HUDEP-2 (cell line): ENCODE measurements around the gene BMERB1.
A peak's percentile ranks its signal among the peaks of the same experiment; 100 is the strongest.
"Not testable (repeated sequence)": the region's sequence is repeated elsewhere in the genome, so short reads cannot be mapped to it uniquely, and the experiment has no call there.

ENCODE experiments used
- DNase-seq, 76 experiments: peaks; one replicate each; lab custom pipeline; 2025; ENCODE audit not compliant: unreplicated experiment in 76 of 76; lab: John Stamatoyannopoulos, UW

The BMERB1 gene

DNA sequence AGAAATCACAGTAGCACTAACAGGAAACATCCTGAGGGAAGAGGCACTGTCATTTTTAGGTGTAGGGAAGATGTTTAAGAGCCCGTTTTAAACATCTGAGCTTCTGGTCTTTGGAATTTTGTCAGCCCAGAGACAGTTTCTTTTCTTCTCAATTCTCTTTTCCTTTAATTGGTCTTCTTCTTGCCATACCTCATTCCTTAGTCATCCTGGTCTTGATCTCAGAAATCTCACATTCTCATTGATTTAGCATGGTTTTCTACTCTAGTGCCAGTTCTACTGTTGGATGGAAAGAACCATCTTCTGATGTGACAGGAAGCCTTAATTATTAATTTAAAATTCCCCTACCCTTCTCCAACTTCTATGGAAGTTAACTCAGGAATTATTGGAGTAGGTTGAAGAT lies 25.4 kb downstream of the BMERB1 start:
- DNase-seq = no peak

DNA sequence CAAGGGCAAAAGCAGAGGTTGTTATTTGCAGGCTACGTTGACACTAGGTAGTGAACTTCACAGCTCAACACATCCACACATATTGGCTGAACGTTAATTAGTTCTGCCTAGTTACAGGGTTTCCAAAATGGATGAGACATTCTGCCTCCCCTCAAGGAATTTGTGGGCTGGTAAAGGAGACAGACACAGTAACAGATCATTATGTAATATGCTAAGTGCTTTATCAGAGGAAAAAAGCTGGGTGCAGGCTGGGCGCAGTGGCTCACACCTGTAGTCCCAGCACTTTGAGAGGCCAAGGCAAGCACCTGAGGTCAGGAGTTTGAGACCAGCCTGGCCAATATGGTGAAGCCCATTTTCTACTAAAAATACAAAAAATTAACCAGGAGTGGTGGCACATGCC lies 26.2 kb downstream of the BMERB1 start:
- DNase-seq = no peak

DNA sequence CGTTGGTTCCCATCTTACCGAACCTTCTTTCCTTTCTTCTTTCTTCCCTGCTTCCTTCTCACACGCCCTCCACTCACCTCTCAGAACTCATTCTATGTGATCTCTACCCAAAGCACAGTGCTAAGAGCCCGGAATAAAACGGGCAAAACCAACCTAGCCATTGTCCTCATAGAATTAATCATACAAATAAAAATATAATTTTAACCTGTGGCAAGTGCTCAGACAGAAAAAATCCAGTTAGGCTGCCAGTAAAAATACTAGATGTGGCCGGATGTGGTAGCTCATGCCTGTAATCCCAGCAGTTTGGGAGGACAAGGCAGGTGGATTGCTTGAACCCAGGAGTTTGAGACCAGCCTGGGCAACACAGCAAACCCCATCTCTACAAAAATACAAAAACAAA lies 27.0 kb downstream of the BMERB1 start:
- no peak for DNase-seq

DNA sequence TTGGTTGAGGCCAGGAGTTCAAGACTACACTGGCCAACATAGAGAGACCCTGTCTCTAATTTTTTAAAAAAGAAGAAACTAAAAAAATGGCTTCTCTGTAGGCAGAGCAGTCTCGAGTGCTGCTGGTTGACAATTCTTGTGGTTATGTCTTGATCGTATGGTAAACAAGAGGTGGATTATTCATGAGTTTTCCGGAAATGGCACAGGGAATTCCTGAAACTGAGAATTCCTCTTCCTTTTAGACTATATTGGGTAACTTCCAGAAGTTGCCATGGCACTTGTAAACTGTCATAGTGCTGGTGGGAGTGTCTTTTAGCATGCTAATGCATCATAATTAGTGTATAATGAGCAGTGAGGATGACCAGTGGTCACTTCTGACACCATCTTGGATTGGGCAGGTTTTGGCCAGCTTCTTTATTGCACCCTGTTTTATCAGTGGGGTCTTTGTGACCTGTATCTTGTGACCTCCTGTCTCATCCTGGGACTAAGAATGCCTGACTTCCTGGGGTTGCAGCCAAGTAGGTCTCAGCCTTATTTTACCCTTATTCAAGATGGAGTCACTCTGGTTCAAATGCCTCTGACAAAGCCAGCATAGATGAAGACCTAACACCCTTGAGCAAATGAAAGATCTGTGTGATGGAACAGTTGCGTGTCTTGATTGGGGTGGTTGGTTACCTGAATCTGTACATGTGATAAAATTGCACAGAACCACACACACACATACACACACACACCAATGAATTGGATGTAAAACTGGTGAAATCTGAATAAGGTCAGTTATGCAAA lies 30.2 kb downstream of the BMERB1 start:
- DNase-seq = no peak

DNA sequence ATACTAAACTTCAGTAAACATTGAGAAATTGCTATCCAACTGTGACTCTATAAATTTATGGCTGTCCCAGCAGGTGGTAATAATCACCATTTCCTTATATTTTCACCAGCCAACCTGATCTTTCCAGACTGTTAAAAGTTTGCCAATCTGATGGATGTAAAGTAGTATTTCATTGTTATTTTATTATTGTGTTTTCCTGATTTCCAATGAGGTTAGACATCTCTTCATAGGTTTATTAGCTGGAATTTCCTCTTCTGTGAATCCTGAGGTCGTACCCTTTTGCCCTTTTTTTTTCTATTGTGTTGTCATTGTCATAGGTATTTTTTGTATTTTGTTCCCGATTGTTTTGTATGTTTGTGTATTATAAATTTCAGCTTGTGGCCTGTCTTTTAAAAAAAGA lies 31.7 kb downstream of the BMERB1 start:
- DNase-seq = no peak

DNA sequence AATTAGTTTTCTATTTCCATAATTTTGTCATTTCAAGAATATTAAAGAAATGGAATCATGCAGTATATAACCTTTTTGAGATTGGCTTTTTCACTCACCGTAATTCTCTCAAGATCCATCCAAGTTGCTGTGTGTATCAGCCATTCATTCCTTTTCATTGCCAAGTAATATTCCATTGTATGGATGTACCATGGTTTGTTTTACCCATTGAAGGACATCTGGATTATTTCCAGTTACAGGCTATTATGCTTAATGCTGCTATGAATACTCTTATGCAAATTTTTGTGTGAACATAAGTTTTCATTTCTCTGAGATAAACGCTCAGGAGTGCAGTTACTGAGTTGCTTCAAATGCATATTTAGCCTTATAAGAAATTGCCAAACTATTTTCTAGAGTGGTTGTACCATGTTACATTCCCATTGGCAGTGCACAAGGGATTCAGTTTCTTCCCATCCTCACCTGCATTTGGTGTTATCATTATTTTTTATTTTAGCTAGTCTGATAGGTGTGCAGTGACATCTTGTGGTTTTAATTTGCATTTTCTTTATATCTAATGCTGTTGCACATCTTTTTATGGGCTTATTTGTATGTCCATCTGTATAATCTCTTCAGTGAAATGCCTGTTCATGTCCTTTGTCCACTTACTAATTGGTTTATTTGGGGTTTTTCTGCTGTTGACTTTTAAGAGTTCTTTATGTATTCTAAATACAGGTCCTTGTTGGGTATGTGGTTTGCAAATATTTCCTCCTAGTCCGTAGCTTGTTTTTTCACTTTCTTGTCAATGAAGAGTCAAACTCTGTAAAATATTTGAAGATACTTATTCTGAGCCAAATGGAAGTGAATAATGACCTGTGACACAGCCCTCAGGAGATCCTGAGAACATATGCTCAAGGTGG lies 32.7 kb downstream of the BMERB1 start:
- DNase-seq = peak in 5 of 76 experiments; percentile 0 to 30 (median 10)

DNA sequence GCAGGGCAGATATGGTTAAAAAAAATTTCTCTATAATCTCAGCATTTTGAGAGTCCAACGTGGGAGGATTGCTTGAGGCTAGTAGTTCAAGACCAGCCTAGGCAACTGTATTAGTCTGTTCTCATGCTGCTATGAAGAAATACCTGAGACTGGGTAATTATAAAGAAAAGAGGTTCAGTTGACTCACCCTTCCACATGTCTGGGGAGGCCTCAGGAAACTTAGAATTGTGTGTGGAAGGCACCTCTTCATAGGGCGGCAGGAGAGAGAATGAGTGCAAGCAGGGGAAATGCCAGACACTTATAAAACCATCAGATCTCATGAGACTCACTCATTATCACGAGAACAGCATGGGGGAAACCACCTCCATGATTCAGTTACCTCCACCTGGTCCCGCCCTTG lies 42.6 kb downstream of the BMERB1 start:
- DNase-seq = not testable (repeated sequence)

DNA sequence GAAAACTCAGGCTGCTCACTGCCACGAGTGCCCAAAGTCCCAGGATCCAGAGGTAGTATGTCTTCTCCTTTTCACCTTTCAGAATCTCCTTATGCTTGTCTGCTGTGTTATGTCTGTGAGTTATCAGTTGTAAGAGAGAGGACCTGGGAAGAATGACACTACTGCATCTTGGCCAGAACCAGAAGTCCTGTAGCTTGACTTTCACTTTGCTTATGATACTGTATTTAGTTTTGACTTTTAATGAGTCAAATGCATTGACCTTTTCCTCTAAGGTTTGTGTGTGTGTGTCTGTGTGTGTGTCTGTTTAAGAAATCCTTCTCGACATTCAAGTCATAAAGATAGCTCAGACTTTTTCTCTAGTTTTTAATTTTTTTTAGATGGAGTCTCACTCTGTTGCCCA lies 43.4 kb downstream of the BMERB1 start:
- DNase-seq = no peak

DNA sequence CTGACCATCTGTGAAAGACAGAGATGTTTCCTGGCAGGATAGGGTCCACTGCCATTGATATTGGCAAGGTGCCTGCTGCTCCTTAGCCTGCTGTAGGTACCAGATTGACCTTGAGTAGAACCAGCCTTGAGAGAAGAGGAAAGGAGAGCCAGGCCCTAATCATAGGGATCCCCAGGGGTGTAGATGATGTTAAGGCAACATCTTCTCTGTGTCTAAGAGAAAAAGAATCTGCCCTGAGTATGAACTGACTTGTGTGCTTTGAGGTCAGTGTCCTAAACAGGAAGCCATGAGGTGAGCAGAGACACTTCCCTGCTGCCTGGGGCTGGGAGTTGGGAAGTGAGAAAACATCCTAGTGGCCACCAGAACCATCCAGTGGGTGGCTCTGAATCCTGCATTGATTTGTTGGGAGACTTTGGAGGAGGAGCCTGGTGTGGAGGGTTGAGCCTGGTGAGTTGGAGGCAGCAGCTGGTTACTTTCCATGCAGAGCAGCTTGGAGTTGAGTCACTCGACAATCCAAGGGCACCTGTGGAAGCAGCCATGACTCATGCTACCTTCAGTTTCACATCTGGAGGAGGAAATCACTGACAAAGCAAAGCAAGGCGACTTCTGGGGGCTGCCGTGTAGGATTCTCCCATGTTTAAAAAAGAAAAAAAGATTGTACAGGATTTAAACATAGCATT lies 47.8 kb downstream of the BMERB1 start:
- no peak for DNase-seq

DNA sequence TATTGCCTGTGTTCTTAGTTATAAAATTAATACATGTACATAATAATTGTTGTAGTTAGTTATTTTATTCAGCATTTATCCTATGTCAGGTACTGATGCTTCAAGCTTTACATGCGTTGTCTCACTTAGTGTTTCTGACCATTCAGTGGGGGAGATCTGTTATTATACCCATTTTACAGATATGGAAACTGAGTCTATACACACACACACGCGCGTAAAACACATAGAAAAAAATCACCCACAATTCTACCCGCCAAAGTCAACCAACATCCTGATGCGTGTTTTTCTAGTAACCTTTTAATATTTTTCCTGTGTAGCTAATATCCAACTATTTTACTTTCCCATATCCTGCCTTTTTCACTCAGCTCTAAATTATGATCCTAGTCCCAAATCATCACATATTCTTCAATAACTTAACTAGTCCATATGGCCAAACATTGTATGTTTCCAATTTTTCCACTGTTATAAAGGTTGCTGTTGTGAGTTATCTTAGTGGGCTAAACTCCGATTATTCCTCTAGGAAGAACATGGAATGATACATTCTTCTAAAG lies 48.4 kb downstream of the BMERB1 start:
- no peak for DNase-seq

DNA sequence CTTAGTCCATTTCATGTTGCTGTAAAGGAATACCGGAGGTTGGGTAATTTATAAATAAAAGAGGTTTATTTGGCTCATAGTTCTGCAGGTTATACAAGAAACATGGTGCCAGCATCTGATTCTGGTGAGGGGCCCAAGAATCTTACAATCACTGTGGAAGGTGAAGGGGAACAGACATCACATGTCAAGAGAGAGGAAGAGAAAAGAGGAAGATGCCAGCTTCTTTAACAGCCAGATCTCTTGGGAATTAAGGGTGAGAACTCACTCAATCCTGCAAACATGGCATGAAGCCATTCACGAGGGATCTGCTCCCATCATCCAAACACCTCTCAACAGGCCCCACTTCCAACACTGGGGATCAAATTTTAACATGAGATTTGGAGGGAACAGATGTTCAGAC lies 49.5 kb downstream of the BMERB1 start:
- DNase-seq = no peak

DNA sequence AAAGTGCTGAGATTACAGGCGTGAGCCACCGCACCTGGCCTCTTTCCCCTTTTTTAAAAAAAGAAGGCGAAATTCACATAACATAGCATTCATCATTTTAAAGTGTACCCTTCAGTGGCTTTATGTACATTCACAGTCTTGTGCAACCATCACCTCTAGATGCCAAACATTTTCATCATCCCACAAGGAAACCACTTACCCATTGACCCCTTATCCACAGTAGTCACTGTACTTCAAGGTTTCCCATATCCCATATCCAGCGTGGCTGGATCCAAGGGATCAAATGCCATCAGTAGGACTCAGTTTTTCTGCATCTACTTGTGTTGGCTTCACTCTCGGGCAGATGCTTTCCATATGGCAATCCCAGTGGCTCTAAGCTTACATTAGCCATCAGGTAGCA lies 50.3 kb downstream of the BMERB1 start:
- no peak for DNase-seq

DNA sequence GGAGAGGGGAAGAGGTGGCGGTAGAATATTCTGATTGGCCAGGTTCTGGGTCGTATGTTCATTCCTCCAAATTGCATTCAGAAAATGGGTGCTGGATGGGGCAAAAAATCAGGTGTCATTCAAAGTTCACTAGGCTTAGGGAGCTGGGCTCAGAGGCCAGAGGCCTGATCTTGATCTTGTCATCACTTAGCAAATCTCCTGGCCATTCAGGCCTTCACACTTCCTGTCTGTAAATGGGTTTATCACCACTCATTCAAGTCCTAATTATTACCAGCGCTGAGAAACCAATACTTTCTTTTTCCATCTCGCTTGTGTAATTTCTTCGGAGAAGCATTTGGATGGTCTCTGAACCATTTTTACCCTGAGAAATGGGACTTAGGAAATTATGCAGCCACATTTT lies 50.8 kb downstream of the BMERB1 start:
- no peak for DNase-seq

DNA sequence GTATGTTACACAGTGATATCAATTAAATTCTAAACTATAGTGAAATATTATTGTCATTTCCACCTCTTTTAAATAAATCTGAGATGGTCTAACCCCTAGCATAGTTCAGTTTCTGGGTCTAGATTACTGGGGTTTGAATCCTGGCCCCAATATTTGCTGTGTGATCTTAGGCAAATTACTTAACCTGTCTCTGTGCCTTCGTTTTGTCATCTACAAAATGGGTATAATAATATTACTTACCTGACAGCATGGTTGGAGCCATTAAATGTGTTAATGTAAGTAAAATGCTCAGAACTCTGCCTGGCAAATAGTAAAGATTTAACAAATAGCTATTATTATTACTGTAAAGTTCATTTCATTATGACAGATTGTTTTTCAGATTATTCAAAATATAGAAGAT lies 52.3 kb downstream of the BMERB1 start:
- DNase-seq = no peak

DNA sequence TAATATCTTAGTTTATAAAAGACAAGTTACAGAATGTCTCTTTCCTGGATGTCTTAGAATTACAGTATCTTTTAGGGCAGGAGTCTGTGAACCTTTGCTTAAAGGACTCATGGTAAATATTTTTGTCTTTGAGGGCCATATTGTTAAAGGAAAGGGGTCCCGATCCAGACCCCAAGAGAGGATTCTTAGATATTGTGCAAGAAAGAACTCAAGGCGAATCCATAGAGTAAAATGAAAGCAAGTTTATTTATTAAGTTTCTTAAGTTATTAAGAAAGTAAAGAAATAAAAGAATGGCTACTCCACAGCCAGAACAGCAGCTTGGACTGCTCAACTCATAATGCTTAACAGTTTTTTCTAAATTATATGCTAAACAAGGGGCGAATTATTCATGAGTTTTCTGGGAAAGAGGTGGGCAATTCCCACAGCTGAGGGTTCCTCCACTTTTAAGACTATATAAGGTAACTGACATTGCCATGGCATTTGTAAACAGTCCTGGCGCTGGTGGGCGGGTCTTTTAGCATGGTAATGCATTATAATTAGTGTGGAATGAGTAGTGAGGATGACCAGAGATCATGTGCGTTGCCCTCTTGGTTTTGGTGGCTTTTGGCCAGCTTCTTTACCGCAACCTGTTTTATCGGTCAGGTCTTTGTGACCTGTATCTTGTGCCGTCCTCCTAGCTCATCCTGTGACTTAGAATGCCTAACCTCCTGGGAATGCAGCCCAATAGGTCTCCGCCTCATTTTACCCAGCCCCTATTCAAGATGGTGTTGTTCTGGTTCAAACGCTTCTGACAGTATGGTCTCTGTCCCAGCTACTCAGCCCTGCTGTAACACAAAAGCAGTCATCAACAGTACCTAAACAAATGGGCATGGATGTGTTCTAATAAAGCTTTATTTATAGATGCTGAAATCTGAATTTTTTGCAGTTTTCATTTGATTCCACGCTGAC lies 53.2 kb downstream of the BMERB1 start:
- DNase-seq = no peak

DNA sequence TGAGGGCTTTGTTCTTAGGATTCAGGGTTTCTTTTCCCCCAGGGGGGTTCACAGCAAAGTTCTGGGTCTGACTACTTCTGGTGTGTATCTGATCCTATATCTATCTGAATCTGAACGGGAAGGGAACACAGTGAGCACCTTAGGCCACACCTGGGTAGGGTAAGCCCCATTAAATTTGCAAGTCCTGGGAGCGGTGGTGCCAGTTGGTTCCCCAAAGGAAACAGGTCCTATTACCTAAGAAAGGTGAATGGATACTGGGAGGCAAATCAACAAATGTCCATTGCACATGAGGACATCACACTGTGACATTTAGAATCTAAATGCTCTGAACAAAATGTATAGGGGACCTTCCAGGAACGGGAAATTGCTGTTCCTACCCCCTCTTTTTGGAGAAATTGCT lies 54.6 kb downstream of the BMERB1 start:
- DNase-seq = no peak

DNA sequence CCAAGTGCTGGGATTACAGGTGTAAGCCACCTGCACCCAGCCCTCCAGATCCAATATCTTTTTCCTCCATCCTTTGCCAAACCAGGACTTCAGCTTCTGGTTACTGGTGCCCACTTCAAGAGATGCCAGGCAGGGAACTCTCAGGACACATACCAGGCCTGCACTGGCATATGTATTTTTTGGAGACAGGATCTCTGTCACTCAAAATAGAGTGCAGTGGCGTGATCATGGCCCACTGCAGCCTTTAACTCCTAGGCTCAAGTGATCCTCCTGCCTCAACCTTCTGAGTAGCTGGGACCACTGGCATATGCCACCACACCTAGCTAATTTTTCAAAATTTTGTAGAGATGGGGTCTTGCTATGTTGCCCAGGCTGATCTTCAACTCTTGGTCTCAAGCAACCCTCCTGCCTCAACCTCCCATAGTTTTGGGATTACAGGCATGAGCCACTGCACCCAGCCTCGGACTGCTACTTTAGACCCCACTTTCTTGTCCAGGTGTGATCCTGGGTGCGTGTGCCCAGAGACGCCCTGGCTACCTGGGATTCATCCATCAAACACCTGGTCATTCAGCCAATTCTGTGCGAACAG lies 55.8 kb downstream of the BMERB1 start:
- DNase-seq = no peak

DNA sequence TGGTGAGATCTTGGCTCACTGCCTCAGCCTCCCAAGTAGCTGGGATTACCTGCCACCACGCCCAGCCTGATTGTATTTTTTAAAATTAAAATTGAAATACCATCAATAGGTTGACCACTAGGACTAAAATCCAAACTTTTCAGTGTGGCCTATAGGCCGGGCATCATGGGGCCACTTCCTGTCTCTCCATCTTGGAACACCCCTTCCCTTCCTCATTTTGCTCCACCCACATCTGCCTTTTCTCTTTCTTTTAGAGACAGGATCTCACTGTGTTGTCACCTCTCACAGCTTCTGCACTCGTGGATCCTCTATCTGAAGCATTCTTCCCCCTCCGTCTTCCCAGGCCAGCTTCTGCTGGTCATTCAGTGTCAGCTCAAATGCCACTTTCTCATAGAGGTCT lies 57.0 kb downstream of the BMERB1 start:
- DNase-seq = no peak

DNA sequence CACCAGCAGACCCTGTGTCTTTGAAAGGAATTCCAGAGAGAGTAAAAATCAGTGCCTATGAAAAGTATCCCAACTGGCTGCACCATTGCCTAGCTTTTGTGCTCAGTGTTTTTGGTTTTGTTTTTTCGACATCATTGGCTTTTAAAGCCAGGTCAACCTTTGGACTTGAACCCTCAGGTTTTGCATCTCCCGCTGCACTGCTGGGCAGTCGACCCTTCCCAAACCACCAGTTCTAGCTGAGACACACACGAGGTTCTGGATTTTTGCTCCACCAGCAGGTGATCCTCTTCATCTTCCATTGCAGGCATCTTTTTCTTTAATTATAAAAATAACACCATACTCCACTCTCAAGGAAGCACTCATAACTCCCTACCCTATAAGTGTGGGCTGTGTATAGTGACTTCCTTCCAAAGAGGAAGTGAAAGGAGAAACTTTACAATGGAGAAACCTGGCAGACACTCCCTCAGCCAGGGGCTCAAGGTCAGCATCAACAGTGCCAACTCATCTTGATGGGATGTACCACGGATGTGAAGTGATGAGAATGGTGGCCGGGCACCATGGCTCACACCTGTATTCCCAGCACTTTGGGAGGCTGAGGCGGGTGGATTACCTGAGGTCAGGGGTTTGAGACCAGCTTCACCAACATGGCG lies 57.8 kb downstream of the BMERB1 start:
- DNase-seq = no peak
